Stomach (tissue), 4 donors: ENCODE data around the gene RASA4.
"Not testable (repeated sequence)": the region's sequence is repeated elsewhere in the genome, so short reads cannot be mapped to it uniquely, and the experiment has no call there.

Experiments used
- CTCF ChIP-seq, 7 experiments: fragments of 450-650 bp in 4 of 7; fragments of 200-600 bp in 3 of 7; sonication (generic) in 3 of 7; IDR thresholded peaks; one replicate each; pipeline ENCODE4 v1.5.1; 2016 to 2019; ENCODE audit warnings: antibody characterized with exemption in 7 of 7, control low read depth in 2 of 7, mild to moderate bottlenecking in 1 of 7
- POLR2A ChIP-seq, 4 donors: fragments of 450-650 bp; IDR thresholded peaks; one replicate each; pipeline ENCODE4 v1.6.1; 2016; ENCODE audit warnings: antibody characterized with exemption in 4 of 4, control low read depth in 2 of 4, mild to moderate bottlenecking in 1 of 4, moderate library complexity in 1 of 4
- POLR2AphosphoS5 ChIP-seq, 3 donors: sonication (generic); formaldehyde crosslinking; IDR thresholded peaks; one replicate each; pipeline ENCODE4 v1.6.1; 2016; ENCODE audit warnings: antibody characterized with exemption in 3 of 3

DNA sequence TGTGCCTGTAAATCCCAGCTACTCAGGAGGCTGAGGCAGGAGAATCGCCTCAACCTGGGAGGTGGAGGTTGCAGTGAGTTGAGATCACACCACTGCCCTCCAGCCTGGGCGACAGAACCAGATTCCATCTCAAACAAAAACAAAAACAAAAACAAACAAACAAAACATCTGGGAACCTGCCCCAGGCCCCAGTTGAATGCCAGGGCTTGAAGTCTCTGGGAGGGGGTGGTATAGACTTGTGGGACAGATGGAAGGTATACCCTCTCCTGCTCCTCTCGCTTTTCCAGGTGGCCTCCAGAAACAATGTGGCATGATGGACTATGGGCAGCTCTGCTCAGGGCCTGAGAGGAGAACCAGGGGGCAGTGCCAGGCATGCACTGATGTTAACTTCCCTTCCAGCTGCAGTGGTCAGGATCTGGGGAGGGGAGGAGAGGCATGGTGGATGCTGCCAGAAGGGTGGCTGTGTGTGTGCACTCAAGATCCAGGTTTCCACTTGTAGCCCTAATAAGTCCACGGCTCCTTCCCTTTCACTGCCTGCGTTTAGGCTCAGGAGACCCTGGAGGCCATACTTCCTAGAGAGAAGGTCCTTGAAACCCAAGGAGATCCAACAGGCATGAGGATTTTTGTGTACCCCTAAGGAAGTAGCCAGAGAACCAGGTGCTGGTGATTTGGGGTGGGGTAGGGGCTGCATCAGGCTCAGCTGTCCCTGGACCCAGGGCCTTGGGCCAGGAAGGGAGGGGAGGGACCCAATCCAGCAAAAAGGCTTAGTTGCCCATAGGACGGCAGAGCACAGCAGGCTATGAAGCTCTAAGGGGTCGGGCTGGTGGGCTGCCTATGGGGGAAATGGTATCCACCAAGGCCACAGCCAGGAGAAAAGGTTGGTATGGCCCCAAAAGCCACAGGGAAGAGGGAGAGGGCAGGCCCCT, 39.0 kb downstream of the RASA4 start:
- TF ChIP-seq POLR2A, CTCF, POLR2AphosphoS5 (IDR thresholded peaks at IDR 0.05): not testable (repeated sequence)
